Measurements from ENCODE around the gene THAP3. TPM values are rescaled to one million over a fixed set of nuclear protein-coding genes. Genes with fewer than 3 reads are reported as not detected.

THAP3 gene
- total and polyA plus RNA-seq, 2 experiments from 2014 or later, result 15.1 to 23.8 TPM

DNA sequence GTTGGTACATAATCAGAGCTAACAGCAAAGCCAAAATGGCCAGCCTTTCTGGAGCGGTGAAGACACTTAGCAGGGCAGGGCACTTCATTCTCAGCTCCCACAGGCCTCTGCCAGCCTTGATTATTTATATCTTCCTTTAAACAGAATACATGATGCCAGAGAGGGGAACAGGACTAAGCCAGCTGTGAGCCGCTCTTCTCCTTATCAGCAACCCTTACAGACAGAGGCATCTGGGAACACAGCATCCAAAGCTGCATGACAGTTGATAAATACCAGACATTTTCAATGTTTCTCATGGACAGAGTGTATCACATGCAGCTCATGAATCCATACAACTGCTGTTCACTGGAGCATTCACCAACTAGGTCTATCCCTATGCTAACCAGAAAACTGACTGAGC lies 47.9 kb downstream of the THAP3 start:
- no peaks in the 10 kb centered on the region for H3K9me2 ChIP-seq (ENCODE audit: insufficient read depth)
- H3F3A ChIP-seq (replicated peaks; ENCODE audit: low read depth), result no peaks in the 10 kb centered on the region
- no peaks in the 10 kb centered on the region for H3K27me3 Mint-ChIP-seq (ENCODE audit: insufficient read depth, low read depth, poor library complexity)
- no peak overlapping the region for H3K27ac ChIP-seq (ENCODE audit: low read depth)
- H4K20me1 ChIP-seq (replicated peaks; ENCODE audit: insufficient read depth), result peaks cover 17% of the 10 kb centered on the region
- no peak overlapping the region for H3K27ac Mint-ChIP-seq
- no peak for DNase-seq (ENCODE audit: low spot score)
- H3K36me3 Mint-ChIP-seq (ENCODE audit: low read depth), result peaks cover 68% of the 10 kb centered on the region
- no peak overlapping the region for H3K4me2 ChIP-seq
- no peak overlapping the region for H2AFZ ChIP-seq
- 0 out of 2 replicates have a peak, but pooled peaks cover 3% of the 10 kb centered on the region for H3K79me2 ChIP-seq (replicated peaks; ENCODE audit: insufficient read depth)
- H3K4me3 ChIP-seq, result no peak overlapping the region
- no peak for TF ChIP-seq NANOG (IDR thresholded peaks at IDR 0.05; ENCODE audit: borderline replicate concordance)
- no peak overlapping the region for H3K4me3 Mint-ChIP-seq
- no peaks in the 10 kb centered on the region for H3K27me3 ChIP-seq (ENCODE audit: insufficient read depth)
- no peaks in the 10 kb centered on the region for H3K9me3 Mint-ChIP-seq
- H3K4me1 Mint-ChIP-seq, result no peaks in the 10 kb centered on the region
- peaks cover 20% of the 10 kb centered on the region for H3K36me3 ChIP-seq (ENCODE audit: insufficient read depth)
- no peak for ATAC-seq
- no peaks in the 10 kb centered on the region for H3K4me1 ChIP-seq (ENCODE audit: insufficient read depth)

DNA sequence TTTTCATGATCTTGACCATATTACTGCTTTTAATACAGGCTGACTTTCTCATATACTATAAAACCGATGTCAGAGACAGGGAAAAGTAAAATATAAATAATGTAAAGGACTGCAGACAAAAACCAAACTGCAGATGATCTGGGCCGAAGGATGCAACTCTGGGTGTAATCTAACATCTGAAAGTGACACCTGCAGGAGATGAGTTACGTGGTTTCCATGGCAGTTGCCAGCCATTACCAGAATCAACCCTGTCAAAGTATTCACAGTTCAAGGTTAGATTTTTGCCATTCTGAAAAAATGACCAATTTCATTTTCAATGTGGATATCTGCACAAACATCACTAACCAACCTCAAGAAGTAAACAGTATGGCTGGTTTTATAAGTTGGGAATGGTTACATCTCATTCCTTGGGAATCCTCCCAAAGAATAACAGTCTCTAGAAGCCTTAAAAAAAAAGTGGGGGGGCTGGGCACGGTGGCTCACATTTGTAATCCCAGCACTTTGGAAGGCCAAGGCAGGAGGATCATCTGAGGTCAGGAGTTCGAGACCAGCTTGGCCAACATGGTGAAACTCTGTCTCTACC lies 49.2 kb downstream of the THAP3 start:
- H3K27ac Mint-ChIP-seq, result no peak overlapping the region
- H3K4me3 Mint-ChIP-seq, result no peak overlapping the region
- Histone ChIP-seq H3K36me3 (ENCODE audit: insufficient read depth) (peaks cover 28% of the 10 kb centered on the region), H3K4me1 (ENCODE audit: insufficient read depth) (no peaks in the 10 kb centered on the region), H3K27me3 (ENCODE audit: insufficient read depth) (no peaks in the 10 kb centered on the region), H3K4me2 (no peak overlapping the region), H3F3A (replicated peaks; ENCODE audit: low read depth) (no peaks in the 10 kb centered on the region), H3K9me2 (ENCODE audit: insufficient read depth) (no peaks in the 10 kb centered on the region), H3K79me2 (replicated peaks; ENCODE audit: insufficient read depth) (0 out of 2 replicates have a peak, but pooled peaks cover 3% of the 10 kb centered on the region), H4K20me1 (replicated peaks; ENCODE audit: insufficient read depth) (peaks cover 21% of the 10 kb centered on the region), H2AFZ (no peak overlapping the region), H3K4me3 (no peak overlapping the region), H3K27ac (ENCODE audit: low read depth) (no peak overlapping the region)
- ATAC-seq (no peak), DNase-seq (ENCODE audit: low spot score) (no peak)
- H3K27me3 Mint-ChIP-seq (ENCODE audit: insufficient read depth, low read depth, poor library complexity), result no peaks in the 10 kb centered on the region
- H3K36me3 Mint-ChIP-seq (ENCODE audit: low read depth), result peaks cover 74% of the 10 kb centered on the region
- no peaks in the 10 kb centered on the region for H3K9me3 Mint-ChIP-seq
- no peaks in the 10 kb centered on the region for H3K4me1 Mint-ChIP-seq
- TF ChIP-seq CREB1 (CRISPR knock-in tag; IDR thresholded peaks at IDR 0.05; ENCODE audit: low read depth) (no peak), ZNF462 (CRISPR knock-in tag; IDR thresholded peaks at IDR 0.05) (no peak), ZNF114 (CRISPR knock-in tag; IDR thresholded peaks at IDR 0.05) (no peak), ZNF331 (CRISPR knock-in tag; IDR thresholded peaks at IDR 0.05; ENCODE audit: low read depth) (no peak), REST (IDR thresholded peaks at IDR 0.05; ENCODE audit: unreplicated experiment) (no peak), EZH2phosphoT487 (IDR thresholded peaks at IDR 0.05; ENCODE audit: unreplicated experiment) (no peak), EZH2 (IDR thresholded peaks at IDR 0.05; ENCODE audit: low read depth, unreplicated experiment) (no peak), CTCF (conservative IDR thresholded peaks at IDR 0.05; ENCODE audit: low read depth in 2 of 2) (no peak), NANOG (IDR thresholded peaks at IDR 0.05; ENCODE audit: borderline replicate concordance) (no peak), JUNB (IDR thresholded peaks at IDR 0.05; ENCODE audit: unreplicated experiment) (no peak)

Data from GM23338 (cell line).